Activated CD4-positive, alpha-beta T cell treated with anti-CD3 and anti-CD28 coated beads, Interleukin-2, amount 10 ng/mL, durations not matched to agents 7 days and 5 days (primary cell): ENCODE data around the gene ZNF483. TPM values are rescaled to one million over a fixed set of nuclear protein-coding genes. Genes with fewer than 3 reads are reported as not detected.

ENCODE experiments used
- total RNA-seq, 2 experiments: library from RNA; stranded (reverse); gene quantifications; one replicate each; pipeline ENCODE4 v1.2.3, GENCODE V29; 2021

ZNF483 gene
- total RNA-seq, 2 experiments from 2014 or later: 2.4 to 2.7 TPM

Other genes starting within 250 kb of the ZNF483 start
- not detected for gene OR2K2, start 195.0 kb upstream of the ZNF483 start, total RNA-seq
- 10 to 100 TPM; 55.5 to 69.4 TPM for gene ECPAS, start 40.8 kb upstream of the ZNF483 start, total RNA-seq
- gene PTGR1, start 74.5 kb downstream of the ZNF483 start, total RNA-seq: under 1 TPM in 1 of 2 experiments, not detected in 1; 0.25 TPM
- gene DNAJC25, start 106.2 kb downstream of the ZNF483 start, total RNA-seq: 1 to 10 TPM; 3.2 to 4.7 TPM
- 10 to 100 TPM; 18.0 to 19.3 TPM for gene GNG10, start 136.4 kb downstream of the ZNF483 start, total RNA-seq